Measurements from ENCODE around the gene RB1.
"Not testable (repeated sequence)": the region's sequence is repeated elsewhere in the genome, so short reads cannot be mapped to it uniquely, and the experiment has no call there.

Gene RB1

DNA sequence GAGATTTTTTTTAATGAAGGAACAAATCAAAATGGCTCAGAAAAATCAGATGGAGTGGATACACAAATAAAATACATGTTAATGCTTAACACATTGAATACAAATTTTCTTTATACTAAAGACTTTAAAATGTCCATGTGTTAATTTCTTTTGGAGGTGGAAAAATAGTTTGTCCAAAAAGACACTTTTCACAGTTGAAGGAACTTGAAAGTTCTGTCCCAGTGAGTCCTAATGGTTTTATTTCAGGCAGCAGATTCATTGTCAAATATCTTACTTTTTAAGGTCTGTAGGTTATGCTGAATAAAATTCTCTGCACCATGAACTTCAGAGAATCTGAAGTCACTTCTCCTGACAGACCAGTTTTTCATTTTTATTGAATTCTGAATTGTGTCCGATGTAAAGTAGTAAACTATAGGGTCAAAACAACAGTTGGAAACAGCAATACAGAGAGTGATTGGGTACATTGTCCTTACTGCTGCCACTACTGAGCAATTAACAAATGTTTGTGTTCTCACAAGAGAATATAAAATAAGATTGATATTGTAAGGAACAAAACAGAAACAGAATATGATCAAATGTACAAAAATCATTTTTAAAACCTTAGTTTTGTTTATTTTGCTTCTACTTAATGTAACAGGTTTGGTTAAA, 107.7 kb downstream of the RB1 start:
- DNase-seq (ENCODE audit: low spot score): no peak

GRCh38 chr13:48411841-48412531, 108.4 kb downstream of the RB1 start:
- peak; percentile 12 for DNase-seq (ENCODE audit: low spot score)

DNA sequence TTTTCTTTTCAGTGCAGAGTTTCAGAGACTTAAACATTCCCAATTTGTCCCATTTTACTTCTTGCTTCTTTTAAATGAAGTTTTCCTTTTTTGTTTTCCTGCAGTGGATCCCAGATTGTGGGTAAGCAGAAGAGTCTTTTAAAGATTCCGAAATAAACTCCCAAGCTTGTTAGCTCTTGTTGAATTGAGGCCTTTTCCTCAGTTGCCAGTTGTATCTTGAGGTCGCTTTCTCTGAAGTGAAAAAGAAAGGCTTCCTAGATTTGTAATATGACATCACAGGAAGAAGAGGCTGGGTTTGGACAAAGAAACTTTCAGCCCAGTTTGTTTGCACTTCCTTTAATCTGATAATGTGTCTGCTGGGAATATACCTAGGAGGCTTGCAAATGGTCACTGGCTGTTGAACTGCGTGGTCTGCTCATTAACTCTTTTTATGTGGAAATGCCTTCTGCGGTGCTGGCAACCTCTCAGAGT, 109.4 kb downstream of the RB1 start, which contains the start of gene LPAR6:
Gene LPAR6, minus strand, starts transcription at position 233 of the 471 bp plus-strand sequence. CDS start 690 bp downstream, outside the sequence.
- DNase-seq (ENCODE audit: low spot score): peak; percentile 57

GRCh38 chr13:48414501-48414900, 111.0 kb downstream of the RB1 start:
- no peak for DNase-seq (ENCODE audit: low spot score)

DNA sequence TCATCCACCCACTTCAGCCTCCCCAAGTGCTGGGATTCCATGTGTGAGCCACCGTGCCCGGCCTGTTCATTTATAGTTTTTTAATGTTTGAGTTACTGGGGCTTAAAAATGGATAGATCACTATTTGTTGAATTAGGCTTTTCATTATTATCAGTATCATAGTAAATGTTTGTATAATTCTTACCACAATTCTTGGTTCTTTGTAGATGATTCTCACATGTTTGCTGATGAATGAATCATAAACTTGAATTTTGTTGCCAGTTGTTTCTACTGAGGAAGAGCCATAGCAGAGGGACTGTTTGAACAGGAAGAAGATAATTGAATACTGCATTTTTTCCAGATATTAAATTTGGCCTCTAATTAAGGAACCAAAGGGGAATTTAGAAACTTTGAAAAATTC, 112.0 kb downstream of the RB1 start:
- DNase-seq (ENCODE audit: low spot score): no peak

DNA sequence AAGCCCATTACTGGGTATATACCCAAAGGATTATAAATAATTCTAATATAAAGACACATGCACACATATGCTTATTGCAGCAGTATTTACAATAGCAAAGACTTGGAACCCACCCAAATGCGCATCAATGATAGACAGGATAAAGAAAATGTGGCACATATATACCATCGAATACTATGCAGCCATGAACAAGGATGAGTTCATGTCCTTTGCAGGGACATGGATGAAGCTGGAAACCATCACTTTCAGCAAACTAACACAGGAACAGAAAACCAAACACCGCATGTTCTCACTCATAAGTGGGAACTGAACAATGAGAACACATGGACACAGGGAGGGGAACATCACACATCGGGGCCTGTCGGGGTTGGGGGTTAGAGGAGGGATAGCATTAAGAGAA, 118.5 kb downstream of the RB1 start:
- DNase-seq (ENCODE audit: low spot score): not testable (repeated sequence)

GRCh38 chr13:48424212-48424611, 120.7 kb downstream of the RB1 start:
- no peak for DNase-seq (ENCODE audit: low spot score)

DNA sequence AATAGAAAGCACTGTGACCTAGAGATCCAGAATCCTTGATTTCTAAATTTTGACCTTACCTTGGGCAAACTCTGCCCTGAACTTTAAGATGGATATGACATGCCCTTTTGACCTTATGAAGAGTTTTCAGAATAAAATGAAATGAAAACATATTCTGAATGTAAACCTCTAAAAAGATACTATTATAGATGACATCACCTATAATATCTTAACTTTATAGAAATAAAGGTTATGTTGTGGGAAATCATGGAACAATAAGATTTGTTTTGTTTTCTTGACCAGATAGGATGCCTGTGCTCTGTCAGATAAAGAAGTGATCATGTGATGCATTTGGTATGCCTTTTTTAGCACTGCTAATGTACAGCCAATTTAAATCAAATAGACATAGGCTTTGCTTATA, 122.5 kb downstream of the RB1 start:
- DNase-seq (ENCODE audit: low spot score): no peak

DNA sequence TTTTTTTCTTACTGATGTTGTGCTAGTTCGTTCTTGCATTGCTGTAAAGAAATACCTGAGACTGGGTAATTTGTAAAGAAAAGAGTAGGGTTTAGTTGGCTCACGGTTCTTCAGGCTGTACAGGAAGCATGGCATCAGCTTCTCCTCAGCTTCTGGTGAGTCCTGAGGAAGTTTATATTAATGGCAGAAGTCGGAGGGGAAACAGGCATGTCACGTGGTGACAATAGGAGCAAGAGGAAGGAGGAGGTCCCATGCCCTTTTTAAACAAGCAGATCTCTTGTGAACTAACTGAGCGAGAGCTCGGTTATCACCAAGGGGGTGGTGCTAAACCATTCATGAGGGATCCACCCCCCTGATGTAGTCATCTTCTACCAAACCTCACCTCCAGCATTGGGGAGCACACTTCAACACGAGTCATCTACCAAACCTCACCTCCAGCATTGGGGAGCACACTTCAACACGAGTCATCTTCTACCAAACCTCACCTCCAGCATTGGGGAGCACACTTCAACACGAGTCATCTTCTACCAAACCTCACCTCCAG, 123.3 kb downstream of the RB1 start:
- DNase-seq (ENCODE audit: low spot score): not testable (repeated sequence)

GRCh38 chr13:48429036-48429435, 125.5 kb downstream of the RB1 start:
- DNase-seq (ENCODE audit: low spot score): no peak

DNA sequence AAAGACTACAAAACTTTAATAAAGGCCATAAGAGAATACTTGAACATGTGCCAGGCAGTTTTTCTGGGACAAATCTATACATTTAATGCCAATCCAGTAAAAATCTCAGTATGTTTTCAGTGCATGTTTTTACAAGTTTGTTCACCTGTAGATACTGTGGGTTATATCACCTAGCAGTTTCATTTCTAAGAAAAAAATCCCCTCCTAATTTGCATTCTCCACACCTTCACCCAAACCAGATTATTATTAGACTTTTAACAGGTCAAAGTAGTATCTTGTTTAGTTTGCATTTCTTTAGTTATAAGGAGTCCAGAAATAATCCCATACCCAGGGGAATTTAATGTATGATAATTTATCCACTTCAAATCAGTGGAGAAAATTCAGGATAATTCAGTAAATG, 126.3 kb downstream of the RB1 start:
- DNase-seq (ENCODE audit: low spot score): no peak

GRCh38 chr13:48431431-48431830, 127.9 kb downstream of the RB1 start:
- no peak for DNase-seq (ENCODE audit: low spot score)

- no peak for DNase-seq (ENCODE audit: low spot score)
Measured at GRCh38 chr13:48431987-48432615, 128.6 kb downstream of the RB1 start.

- DNase-seq (ENCODE audit: low spot score): no peak
Measured at GRCh38 chr13:48434200-48434599, 130.6 kb downstream of the RB1 start.

DNA sequence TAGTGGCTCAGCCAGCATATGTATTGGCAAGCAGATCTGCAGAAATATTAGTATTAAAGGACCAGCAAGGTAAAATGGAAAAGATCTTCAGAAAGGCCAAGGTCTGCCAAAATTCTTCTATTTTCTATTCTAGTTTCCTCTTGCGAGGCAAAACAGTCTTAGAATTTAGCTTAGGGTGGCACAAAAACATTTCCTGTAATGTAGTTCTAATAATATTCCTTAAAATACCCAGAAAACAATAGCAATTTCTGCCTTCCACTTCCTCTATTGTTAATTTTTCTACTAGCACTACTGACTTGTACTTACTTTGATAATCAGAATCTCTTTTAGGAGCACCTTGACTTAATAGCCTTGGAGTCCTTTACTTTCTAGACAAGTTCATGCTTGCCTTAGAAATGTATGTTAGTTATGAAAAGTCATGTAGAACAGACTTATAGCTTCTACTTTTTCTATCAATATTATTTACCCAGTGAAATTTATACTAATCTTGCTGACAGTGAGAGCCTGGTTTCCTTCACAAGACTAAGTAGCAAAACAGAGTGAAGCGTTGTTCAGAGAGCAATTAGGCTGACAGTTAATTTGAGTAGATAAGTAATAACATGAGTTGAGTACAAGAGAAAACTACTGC, 133.2 kb downstream of the RB1 start:
- no peak for DNase-seq (ENCODE audit: low spot score)

DNA sequence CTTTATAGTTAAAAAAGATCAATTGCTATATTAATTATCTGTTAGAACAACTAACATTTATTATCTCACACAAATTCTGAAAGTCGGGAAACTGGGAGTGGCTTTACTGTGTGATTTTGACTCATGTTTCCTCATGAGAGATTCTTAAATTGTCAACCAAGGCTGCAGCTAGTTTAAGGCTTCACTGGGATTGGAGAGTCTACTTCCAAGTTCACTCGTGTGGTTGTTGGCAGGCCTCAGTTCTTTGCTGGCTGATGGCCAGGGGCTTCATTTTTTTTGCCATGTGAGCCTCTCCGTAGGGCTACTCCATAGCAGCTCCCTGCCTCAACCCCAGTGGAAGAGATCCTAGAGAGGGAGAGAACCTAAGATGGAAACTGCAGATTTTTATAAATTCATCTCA, 133.8 kb downstream of the RB1 start:
- DNase-seq (ENCODE audit: low spot score): no peak

DNA sequence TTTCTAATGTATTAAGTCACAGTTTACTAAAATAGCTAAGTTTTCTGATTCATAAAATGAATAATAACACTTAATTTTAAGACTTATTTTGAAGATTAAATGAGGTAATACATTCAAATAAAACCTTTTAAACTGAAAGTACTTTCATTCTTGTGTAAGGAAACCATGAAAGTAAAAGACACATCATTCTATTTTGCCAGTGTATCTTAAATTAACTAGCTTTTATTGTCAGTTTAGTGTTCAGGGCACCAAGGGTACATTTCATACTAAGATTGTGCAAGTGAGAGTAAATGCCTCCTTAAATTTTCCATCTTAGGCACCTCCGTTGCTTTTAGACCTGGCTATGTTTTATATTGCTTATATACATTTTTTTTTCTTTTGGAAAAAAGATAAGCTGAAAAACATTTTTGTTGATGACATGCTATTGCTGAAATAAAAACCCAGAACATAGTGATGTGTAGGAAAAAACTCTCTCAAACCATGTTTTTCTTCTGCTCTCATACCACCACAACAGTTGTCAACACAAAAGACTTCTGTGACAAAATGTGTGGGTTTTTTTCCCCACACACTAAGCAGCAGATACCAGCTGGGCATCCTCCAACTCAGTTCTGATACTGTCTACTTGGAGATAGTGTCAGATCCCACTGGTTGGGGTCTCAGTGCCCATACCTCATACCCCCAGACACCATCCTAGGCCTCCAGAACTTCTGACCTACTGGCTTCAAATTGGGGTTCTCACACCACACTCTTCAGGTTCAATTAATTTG, 140.1 kb downstream of the RB1 start:
- DNase-seq (ENCODE audit: low spot score): no peak

- no peak for DNase-seq (ENCODE audit: low spot score)
Measured at GRCh38 chr13:48446464-48446863, 142.9 kb downstream of the RB1 start.

DNA sequence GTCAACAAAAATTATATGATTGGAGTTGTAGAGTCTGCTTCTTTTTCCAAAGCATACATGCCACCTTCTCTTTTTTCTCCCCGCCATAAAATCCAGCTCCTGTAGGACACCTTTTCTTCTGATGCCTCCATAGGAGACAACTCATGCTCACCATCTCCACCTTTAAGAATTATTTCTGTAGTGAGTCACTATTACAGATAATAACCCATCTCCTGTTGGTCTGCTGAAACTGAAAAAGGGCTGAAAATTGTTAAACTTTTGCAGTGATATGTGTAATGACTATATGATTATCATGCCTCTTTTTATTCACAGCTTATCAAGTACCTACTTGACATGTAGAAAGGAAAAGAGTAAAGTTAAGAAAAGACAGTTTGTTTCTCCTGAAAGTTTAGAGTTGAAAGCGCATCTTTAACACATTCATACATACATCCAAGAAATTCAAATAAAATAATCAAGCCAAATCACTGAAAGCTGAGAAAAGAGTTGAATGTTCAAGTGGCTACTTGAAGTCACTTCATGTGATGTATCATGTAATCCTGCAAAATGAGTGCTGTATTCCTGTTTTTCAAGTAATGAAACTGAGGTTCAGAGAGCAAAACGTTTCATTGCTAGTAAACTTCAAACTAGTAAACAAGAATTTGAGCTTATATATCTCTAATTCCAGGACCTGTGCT, 144.9 kb downstream of the RB1 start:
- no peak for DNase-seq (ENCODE audit: low spot score)

DNA sequence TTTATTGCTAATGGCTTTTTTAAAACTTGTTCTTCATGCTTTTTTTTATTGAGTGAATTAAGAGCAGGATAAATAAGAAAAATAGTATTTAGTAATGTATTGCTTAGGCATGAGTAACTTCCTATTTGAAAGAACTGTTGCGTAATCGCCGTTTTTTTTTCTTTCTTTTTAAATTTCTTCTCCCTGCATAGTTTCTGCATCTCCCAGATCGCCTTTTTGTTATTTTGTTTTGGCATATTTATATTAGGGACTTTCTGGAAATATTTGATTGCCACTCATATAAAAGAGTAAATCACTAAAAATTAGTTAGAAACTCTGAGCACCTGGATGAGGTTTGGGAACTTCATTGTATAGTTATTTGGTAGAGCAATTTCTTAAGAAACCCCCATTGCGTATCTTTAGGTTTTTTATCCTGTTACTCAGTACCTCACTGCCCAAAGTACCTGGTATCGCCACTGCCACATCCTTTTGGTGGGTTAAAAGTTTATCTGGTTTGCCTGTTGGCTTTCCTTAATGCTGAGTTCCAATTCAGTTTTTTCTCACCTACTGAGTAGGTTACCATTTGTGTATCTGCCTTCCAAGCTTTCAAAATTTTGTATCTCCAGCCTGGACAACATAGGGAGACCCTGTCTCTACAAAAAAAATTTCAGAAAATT, 145.5 kb downstream of the RB1 start:
- no peak for DNase-seq (ENCODE audit: low spot score)

- DNase-seq (ENCODE audit: low spot score): no peak
Measured at GRCh38 chr13:48449656-48450055, 146.1 kb downstream of the RB1 start.

All from LoVo (cell line).